WTC11 (cell line): ENCODE measurements around the gene SRM. TPM values are rescaled to one million over a fixed set of nuclear protein-coding genes. Genes with fewer than 3 reads are reported as not detected.

Source experiments
- AFF4 ChIP-seq: sonication (generic); formaldehyde crosslinking; IDR thresholded peaks from 2 replicates; pipeline ENCODE4 v1.8.1; 2023; ENCODE audit warnings: mild to moderate bottlenecking, missing genetic modification reagents, borderline replicate concordance
- ATF6 ChIP-seq: sonication (generic); formaldehyde crosslinking; IDR thresholded peaks from 2 replicates; pipeline ENCODE4 v1.8.1; 2023; ENCODE audit warnings: mild to moderate bottlenecking, missing genetic modification reagents
- CDX4 ChIP-seq: fragments of 250-450 bp; sonication (Bioruptor Pico); IDR thresholded peaks from 2 replicates; pipeline ENCODE4 v1.9.0; 2021; ENCODE audit warnings: moderate library complexity, mild to moderate bottlenecking, inconsistent platforms, borderline replicate concordance
- EMX1 ChIP-seq: fragments of 250-450 bp; sonication (Bioruptor Pico); IDR thresholded peaks from 2 replicates; pipeline ENCODE4 v1.8.0; 2021; ENCODE audit warnings: mild to moderate bottlenecking
- FOXJ3 ChIP-seq: sonication (generic); formaldehyde crosslinking; IDR thresholded peaks from 2 replicates; pipeline ENCODE4 v1.9.0; 2021; ENCODE audit warnings: missing genetic modification reagents, mild to moderate bottlenecking, borderline replicate concordance
- FOXK1 ChIP-seq: sonication (generic); formaldehyde crosslinking; IDR thresholded peaks from 2 replicates; pipeline ENCODE4 v1.8.0; 2022; ENCODE audit warnings: mild to moderate bottlenecking, moderate library complexity, missing genetic modification reagents
- JAZF1 ChIP-seq: fragments of 250-450 bp; sonication (Bioruptor Pico); IDR thresholded peaks from 2 replicates; pipeline ENCODE4 v1.9.0; 2021; ENCODE audit warnings: moderate library complexity, mild to moderate bottlenecking, inconsistent platforms
- MXD4 ChIP-seq: fragments of 250-450 bp; sonication (Bioruptor Pico); IDR thresholded peaks from 2 replicates; pipeline ENCODE4 v1.8.0; 2021; ENCODE audit warnings: mild to moderate bottlenecking, moderate library complexity, borderline replicate concordance
- MYBL2 ChIP-seq: sonication (generic); formaldehyde crosslinking; IDR thresholded peaks from 2 replicates; pipeline ENCODE4 v1.8.1; 2023; ENCODE audit warnings: mild to moderate bottlenecking, moderate library complexity, missing genetic modification reagents
- NR1H2 ChIP-seq: sonication (generic); formaldehyde crosslinking; IDR thresholded peaks from 2 replicates; pipeline ENCODE4 v1.9.0; 2021; ENCODE audit warnings: mild to moderate bottlenecking, moderate library complexity, missing genetic modification reagents
- SMAD4 ChIP-seq: sonication (generic); formaldehyde crosslinking; IDR thresholded peaks from 2 replicates; pipeline ENCODE4 v1.8.0; 2022; ENCODE audit warnings: mild to moderate bottlenecking, missing genetic modification reagents
- SP1 ChIP-seq: sonication (generic); formaldehyde crosslinking; conservative IDR thresholded peaks from 2 replicates; pipeline ENCODE4 v1.8.1; 2022; ENCODE audit warnings: missing genetic modification reagents
- TCF7 ChIP-seq: sonication (generic); formaldehyde crosslinking; IDR thresholded peaks from 2 replicates; pipeline ENCODE4 v1.8.0; 2022; ENCODE audit warnings: mild to moderate bottlenecking, low read depth, missing genetic modification reagents, moderate library complexity
- ZBTB21 ChIP-seq: sonication (generic); formaldehyde crosslinking; IDR thresholded peaks from 2 replicates; pipeline ENCODE4 v1.8.1; 2023; ENCODE audit warnings: mild to moderate bottlenecking, missing genetic modification reagents, borderline replicate concordance
- ZNF232 ChIP-seq: sonication (generic); formaldehyde crosslinking; IDR thresholded peaks from 2 replicates; pipeline ENCODE4 v1.8.0; 2022; ENCODE audit warnings: mild to moderate bottlenecking, missing genetic modification reagents
- ZNF416 ChIP-seq: fragments of 250-450 bp; sonication (Bioruptor Pico); IDR thresholded peaks from 2 replicates; pipeline ENCODE4 v1.9.0; 2021; ENCODE audit warnings: mild to moderate bottlenecking, inconsistent platforms
- ZNF423 ChIP-seq: fragments of 250-450 bp; sonication (Bioruptor Pico); IDR thresholded peaks from 2 replicates; pipeline ENCODE4 v2.1.2; 2022; ENCODE audit warnings: mild to moderate bottlenecking, moderate library complexity
- ZNF512 ChIP-seq: sonication (generic); formaldehyde crosslinking; IDR thresholded peaks from 2 replicates; pipeline ENCODE4 v1.8.1; 2022; ENCODE audit warnings: missing genetic modification reagents, borderline replicate concordance
- ZNF671 ChIP-seq: fragments of 250-450 bp; sonication (Bioruptor Pico); IDR thresholded peaks from 2 replicates; pipeline ENCODE4 v1.8.0; 2021; ENCODE audit warnings: mild to moderate bottlenecking
- total RNA-seq: library from RNA; stranded (reverse); gene quantifications from 3 replicates; pipeline ENCODE4 v1.2.3, GENCODE V29; 2021
- TF ChIP-seq, protein P1 (sequence below): fragments of 250-450 bp; sonication (Bioruptor Pico); IDR thresholded peaks from 2 replicates; pipeline ENCODE4 v1.9.0; 2021; ENCODE audit warnings: mild to moderate bottlenecking, borderline replicate concordance
- TF ChIP-seq, protein P2 (sequence below): sonication (generic); formaldehyde crosslinking; IDR thresholded peaks from 2 replicates; pipeline ENCODE4 v1.8.0; 2022; ENCODE audit warnings: mild to moderate bottlenecking, missing genetic modification reagents
- TF ChIP-seq, protein P3 (sequence below): fragments of 250-450 bp; sonication (Bioruptor Pico); conservative IDR thresholded peaks from 2 replicates; pipeline ENCODE4 v1.9.0; 2021; ENCODE audit warnings: mild to moderate bottlenecking

SRM gene
- total RNA-seq, 1 experiment from 2014 or later, result 200 TPM

GRCh38 chr1:11012260-11013159, 47.3 kb downstream of the SRM start, which contains the start of gene TARDBP (continued):
- TF ChIP-seq ZNF423, result no peak
- no peak for TF ChIP-seq JAZF1 (CRISPR knock-in tag)
- TF ChIP-seq, protein P1, sequence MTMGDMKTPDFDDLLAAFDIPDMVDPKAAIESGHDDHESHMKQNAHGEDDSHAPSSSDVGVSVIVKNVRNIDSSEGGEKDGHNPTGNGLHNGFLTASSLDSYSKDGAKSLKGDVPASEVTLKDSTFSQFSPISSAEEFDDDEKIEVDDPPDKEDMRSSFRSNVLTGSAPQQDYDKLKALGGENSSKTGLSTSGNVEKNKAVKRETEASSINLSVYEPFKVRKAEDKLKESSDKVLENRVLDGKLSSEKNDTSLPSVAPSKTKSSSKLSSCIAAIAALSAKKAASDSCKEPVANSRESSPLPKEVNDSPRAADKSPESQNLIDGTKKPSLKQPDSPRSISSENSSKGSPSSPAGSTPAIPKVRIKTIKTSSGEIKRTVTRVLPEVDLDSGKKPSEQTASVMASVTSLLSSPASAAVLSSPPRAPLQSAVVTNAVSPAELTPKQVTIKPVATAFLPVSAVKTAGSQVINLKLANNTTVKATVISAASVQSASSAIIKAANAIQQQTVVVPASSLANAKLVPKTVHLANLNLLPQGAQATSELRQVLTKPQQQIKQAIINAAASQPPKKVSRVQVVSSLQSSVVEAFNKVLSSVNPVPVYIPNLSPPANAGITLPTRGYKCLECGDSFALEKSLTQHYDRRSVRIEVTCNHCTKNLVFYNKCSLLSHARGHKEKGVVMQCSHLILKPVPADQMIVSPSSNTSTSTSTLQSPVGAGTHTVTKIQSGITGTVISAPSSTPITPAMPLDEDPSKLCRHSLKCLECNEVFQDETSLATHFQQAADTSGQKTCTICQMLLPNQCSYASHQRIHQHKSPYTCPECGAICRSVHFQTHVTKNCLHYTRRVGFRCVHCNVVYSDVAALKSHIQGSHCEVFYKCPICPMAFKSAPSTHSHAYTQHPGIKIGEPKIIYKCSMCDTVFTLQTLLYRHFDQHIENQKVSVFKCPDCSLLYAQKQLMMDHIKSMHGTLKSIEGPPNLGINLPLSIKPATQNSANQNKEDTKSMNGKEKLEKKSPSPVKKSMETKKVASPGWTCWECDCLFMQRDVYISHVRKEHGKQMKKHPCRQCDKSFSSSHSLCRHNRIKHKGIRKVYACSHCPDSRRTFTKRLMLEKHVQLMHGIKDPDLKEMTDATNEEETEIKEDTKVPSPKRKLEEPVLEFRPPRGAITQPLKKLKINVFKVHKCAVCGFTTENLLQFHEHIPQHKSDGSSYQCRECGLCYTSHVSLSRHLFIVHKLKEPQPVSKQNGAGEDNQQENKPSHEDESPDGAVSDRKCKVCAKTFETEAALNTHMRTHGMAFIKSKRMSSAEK (CRISPR knock-in tag), result no peak
- TF ChIP-seq EMX1 (CRISPR knock-in tag), result no peak
- no peak; the same call in 1 of the 2 replicates for TF ChIP-seq ZNF416
- peak; percentile 41; the same call in 1 of the 2 replicates for TF ChIP-seq FOXK1
- peak; percentile 84 for TF ChIP-seq SP1
- no peak for TF ChIP-seq ZNF512 (CRISPR knock-in tag)
- TF ChIP-seq ZBTB21 (CRISPR knock-in tag), result no peak
- TF ChIP-seq, protein P2, sequence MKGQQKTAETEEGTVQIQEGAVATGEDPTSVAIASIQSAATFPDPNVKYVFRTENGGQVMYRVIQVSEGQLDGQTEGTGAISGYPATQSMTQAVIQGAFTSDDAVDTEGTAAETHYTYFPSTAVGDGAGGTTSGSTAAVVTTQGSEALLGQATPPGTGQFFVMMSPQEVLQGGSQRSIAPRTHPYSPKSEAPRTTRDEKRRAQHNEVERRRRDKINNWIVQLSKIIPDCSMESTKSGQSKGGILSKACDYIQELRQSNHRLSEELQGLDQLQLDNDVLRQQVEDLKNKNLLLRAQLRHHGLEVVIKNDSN (CRISPR knock-in tag), result peak; percentile 66
- TF ChIP-seq, protein P3, sequence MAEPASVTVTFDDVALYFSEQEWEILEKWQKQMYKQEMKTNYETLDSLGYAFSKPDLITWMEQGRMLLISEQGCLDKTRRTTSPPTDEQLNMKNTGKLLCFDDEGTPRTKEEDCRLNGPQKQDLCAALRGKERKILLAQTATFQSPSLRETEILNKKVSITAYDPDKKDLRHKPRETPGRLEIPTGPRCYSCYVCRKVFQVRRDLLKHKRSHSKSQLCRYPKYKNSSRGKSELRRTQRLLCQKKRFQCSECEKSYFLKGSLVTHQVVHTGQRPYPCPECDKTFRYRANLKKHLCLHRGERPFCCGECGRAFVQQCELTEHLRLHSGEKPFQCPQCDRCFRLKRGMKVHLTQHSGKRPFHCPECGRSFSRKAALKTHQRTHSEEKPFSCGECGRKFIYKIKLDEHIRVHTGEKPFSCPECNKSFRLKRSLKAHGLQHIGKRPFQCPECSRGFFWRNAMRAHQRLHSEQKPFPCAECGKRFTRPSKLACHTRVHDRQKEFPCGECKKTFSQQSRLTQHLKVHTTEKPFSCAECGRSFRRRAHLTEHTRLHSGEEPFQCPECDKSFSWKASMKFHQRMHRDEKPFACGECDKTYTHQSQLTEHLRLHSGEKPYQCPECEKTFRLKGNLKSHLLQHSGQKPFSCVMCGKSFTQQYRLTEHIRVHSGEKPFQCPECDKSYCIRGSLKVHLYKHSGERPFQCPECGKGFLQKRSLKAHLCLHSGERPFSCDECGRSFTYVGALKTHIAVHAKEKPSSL (CRISPR knock-in tag), result no peak
- TF ChIP-seq ATF6, result no peak
- no peak for TF ChIP-seq ZNF232 (CRISPR knock-in tag)
- no peak for TF ChIP-seq AFF4 (CRISPR knock-in tag)
- peak; percentile 84; the same call in 1 of the 2 replicates for TF ChIP-seq TCF7
- TF ChIP-seq SMAD4 (CRISPR knock-in tag), result 0 out of 2 replicates have a peak, but pooled peaks have one; percentile 70
- peak; percentile 95 for TF ChIP-seq MYBL2 (CRISPR knock-in tag)
- TF ChIP-seq ZNF671, result no peak
- no peak for TF ChIP-seq FOXJ3 (CRISPR knock-in tag)
- TF ChIP-seq CDX4 (CRISPR knock-in tag), result no peak
- TF ChIP-seq NR1H2 (CRISPR knock-in tag), result no peak
- no peak for TF ChIP-seq MXD4 (CRISPR knock-in tag)
